ENCODE measurements around the gene SIDT2.

Gene SIDT2

GRCh38 chr11:117143390-117143789 lies 35.2 kb upstream of the SIDT2 start:
- Histone ChIP-seq H3K4me2 (ENCODE audit: low read length) (peak overlapping the region; percentile 91), H3K9ac (no peak overlapping the region), H3K27ac (peak overlapping the region; percentile 90), H3K27me3 (ENCODE audit: control insufficient read depth, insufficient read depth, low read length) (no peaks in the 10 kb centered on the region), H3K9me3 (ENCODE audit: control insufficient read depth, low read length) (no peaks in the 10 kb centered on the region), H3K79me2 (peaks cover 17% of the 10 kb centered on the region), H2AFZ (peak overlapping the region; percentile 97), H3K36me3 (ENCODE audit: control insufficient read depth, insufficient read depth, low read length) (no peaks in the 10 kb centered on the region), H3K4me1 (peaks cover 3% of the 10 kb centered on the region), H3K4me3 (ENCODE audit: low read depth, low read length) (peak overlapping the region; percentile 69)
- TF ChIP-seq CTCF (IDR thresholded peaks at IDR 0.05), result no peak

GRCh38 chr11:117143871-117144476 lies 34.6 kb upstream of the SIDT2 start, which contains the start of gene PAFAH1B2:
TSS of gene PAFAH1B2 (plus strand) at chr11:117144287. CDS start at chr11:117152448, 8,161 bp downstream.
- no peaks in the 10 kb centered on the region for H3K27me3 ChIP-seq (ENCODE audit: control insufficient read depth, insufficient read depth, low read length)
- H3K9me3 ChIP-seq (ENCODE audit: control insufficient read depth, low read length), result no peaks in the 10 kb centered on the region
- H3K9ac ChIP-seq, result no peak within 1 kb of the TSS
- H3K27ac ChIP-seq, result peak within 1 kb of the TSS; percentile 90
- H3K36me3 ChIP-seq (ENCODE audit: control insufficient read depth, insufficient read depth, low read length), result no peaks in the 10 kb centered on the region
- H3K4me2 ChIP-seq (ENCODE audit: low read length), result peak within 1 kb of the TSS; percentile 91
- H2AFZ ChIP-seq, result peak within 1 kb of the TSS; percentile 97
- TF ChIP-seq CTCF (IDR thresholded peaks at IDR 0.05), result no peak
- peaks cover 17% of the 10 kb centered on the region for H3K79me2 ChIP-seq
- H3K4me3 ChIP-seq (ENCODE audit: low read depth, low read length), result peak within 1 kb of the TSS; percentile 69
- peaks cover 3% of the 10 kb centered on the region for H3K4me1 ChIP-seq

GRCh38 chr11:117144477-117145392 lies 33.8 kb upstream of the SIDT2 start:
- Histone ChIP-seq H3K27me3 (ENCODE audit: control insufficient read depth, insufficient read depth, low read length) (no peaks in the 10 kb centered on the region), H3K4me1 (peaks cover 3% of the 10 kb centered on the region), H2AFZ (peak overlapping the region; percentile 97), H3K4me2 (ENCODE audit: low read length) (peak overlapping the region; percentile 91), H3K36me3 (ENCODE audit: control insufficient read depth, insufficient read depth, low read length) (no peaks in the 10 kb centered on the region), H3K4me3 (ENCODE audit: low read depth, low read length) (peak overlapping the region; percentile 69), H3K79me2 (peaks cover 17% of the 10 kb centered on the region), H3K9ac (peak overlapping the region; percentile 11), H3K9me3 (ENCODE audit: control insufficient read depth, low read length) (no peaks in the 10 kb centered on the region), H3K27ac (peak overlapping the region; percentile 90)
- TF ChIP-seq CTCF (IDR thresholded peaks at IDR 0.05), result no peak

- TF ChIP-seq CTCF (IDR thresholded peaks at IDR 0.05), result no peak
Measured at GRCh38 chr11:117145393-117145761, 33.2 kb upstream of the SIDT2 start.

More at GRCh38 chr11:117145393-117145761, 33.2 kb upstream of the SIDT2 start:
- Histone ChIP-seq H3K27me3 (ENCODE audit: control insufficient read depth, insufficient read depth, low read length) (no peaks in the 10 kb centered on the region), H2AFZ (no peak overlapping the region), H3K9me3 (ENCODE audit: control insufficient read depth, low read length) (no peaks in the 10 kb centered on the region), H3K36me3 (ENCODE audit: control insufficient read depth, insufficient read depth, low read length) (no peaks in the 10 kb centered on the region), H3K27ac (peak overlapping the region; percentile 90), H3K4me1 (peaks cover 3% of the 10 kb centered on the region), H3K4me2 (ENCODE audit: low read length) (peak overlapping the region; percentile 72), H3K9ac (peak overlapping the region; percentile 11), H3K4me3 (ENCODE audit: low read depth, low read length) (peak overlapping the region; percentile 69), H3K79me2 (peaks cover 21% of the 10 kb centered on the region)
